NB4 (cell line): Measurements from ENCODE around the gene TFPI2.

Experiments
- DNase-seq: peaks from one replicate; pipeline ENCODE4 v3.0.0; 2010; ENCODE audit warnings: low read depth
- H3K4me3 ChIP-seq: one replicate; pipeline ENCODE4 v1.5.1; 2011; ENCODE audit warnings: mild to moderate bottlenecking, low read depth, low read length, moderate library complexity
- MYC ChIP-seq: IDR thresholded peaks from 2 replicates; pipeline ENCODE4 v1.6.1; 2011; ENCODE audit warnings: low read depth, low read length
- POLR2A ChIP-seq: IDR thresholded peaks from 2 replicates; pipeline ENCODE4 v1.6.1; 2011; ENCODE audit warnings: mild to moderate bottlenecking; ENCODE audit not compliant: insufficient read length; ENCODE audit errors: extremely low read depth
- TF ChIP-seq, protein P1 (sequence below): IDR thresholded peaks from one replicate; pipeline ENCODE4 v1.5.1; 2012; ENCODE audit warnings: low read depth, low read length
- TF ChIP-seq, protein P2 (sequence below): IDR thresholded peaks from 2 replicates; pipeline ENCODE4 v1.6.1; 2011; ENCODE audit warnings: low read depth, low read length

The TFPI2 gene

DNA sequence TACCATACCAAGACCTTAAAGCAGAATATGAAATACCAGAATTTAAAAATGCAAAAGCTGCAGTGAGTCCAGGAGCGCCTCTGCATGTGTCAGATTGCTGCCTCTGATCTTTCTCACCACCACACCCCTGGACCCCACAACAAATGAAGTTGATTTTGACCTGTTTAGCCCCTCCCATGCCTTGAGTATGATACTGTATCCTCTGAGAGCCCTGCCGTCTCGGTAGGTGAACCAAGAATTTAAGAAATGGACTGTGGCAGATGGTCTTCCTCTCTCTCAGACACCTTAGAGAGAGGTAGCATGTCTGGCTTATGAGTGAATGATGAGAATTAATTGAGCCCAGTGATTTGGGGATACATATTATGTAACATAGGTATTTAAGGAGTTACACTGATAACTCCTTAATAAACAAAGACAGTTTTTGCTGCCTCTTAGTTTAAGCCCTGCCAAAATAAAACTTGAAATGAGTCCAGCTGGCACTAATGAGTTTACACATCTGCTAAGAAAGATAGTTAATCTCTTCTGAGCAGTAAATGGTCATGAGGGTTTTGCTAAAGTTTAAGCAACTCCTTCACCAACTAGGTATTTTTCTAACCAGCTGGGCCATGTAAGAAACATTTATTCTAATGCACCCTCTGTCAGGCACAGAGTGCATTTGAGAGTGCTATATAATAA lies 4.5 kb upstream of the TFPI2 start:
- TF ChIP-seq, protein P1, sequence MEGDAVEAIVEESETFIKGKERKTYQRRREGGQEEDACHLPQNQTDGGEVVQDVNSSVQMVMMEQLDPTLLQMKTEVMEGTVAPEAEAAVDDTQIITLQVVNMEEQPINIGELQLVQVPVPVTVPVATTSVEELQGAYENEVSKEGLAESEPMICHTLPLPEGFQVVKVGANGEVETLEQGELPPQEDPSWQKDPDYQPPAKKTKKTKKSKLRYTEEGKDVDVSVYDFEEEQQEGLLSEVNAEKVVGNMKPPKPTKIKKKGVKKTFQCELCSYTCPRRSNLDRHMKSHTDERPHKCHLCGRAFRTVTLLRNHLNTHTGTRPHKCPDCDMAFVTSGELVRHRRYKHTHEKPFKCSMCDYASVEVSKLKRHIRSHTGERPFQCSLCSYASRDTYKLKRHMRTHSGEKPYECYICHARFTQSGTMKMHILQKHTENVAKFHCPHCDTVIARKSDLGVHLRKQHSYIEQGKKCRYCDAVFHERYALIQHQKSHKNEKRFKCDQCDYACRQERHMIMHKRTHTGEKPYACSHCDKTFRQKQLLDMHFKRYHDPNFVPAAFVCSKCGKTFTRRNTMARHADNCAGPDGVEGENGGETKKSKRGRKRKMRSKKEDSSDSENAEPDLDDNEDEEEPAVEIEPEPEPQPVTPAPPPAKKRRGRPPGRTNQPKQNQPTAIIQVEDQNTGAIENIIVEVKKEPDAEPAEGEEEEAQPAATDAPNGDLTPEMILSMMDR = no peak
- no peak for TF ChIP-seq POLR2A
- no peak overlapping the region for H3K4me3 ChIP-seq
- DNase-seq = no peak

DNA sequence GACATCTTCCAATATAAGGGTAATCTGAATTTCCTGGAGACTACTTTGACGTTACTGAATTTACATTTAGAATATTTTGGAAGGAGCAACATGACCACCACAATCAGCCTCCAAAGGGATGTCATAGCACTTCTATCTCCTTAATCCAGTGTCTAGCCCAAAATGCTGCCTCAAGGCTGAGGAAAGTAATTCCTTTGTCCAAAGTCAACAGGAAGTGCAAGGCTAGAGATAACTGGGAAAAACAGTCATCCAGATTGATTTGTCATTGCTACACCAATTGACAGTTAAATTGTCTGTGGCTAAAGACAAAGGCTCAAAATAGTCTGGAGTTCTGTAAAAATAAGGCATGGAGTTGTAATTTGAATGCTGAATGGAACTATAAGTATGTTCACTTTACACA lies 3.9 kb upstream of the TFPI2 start:
- no peak for DNase-seq
- TF ChIP-seq, protein P2, sequence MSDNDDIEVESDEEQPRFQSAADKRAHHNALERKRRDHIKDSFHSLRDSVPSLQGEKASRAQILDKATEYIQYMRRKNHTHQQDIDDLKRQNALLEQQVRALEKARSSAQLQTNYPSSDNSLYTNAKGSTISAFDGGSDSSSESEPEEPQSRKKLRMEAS = no peak
- TF ChIP-seq POLR2A (no peak), MYC (no peak)
- TF ChIP-seq, protein P1 = no peak
- H3K4me3 ChIP-seq = no peak overlapping the region

DNA sequence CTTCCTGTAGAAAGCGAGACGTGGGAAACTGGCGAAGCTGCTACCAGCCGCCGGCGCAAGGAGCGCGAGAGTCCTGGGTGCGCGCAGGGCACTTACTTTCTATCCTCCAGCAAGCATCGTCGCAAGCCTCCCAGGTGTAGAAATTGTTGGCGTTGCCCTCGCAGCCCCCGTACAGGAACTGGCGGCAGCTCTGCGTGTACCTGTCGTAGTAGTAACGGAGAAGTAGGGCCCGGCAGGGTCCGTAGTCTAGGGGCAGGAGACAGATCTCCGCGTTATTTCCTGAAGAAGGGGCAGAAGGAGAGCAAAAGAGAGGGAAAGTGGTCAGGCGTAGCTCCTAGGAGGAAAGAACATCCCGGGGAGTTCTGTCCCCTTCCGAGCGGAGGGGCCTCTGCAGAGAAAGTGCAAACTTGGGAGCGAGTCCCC lies 501 bp downstream of the TFPI2 start:
- no peak overlapping the region for H3K4me3 ChIP-seq
- TF ChIP-seq, protein P1 = no peak
- no peak for TF ChIP-seq POLR2A
- TF ChIP-seq, protein P2 = no peak
- TF ChIP-seq MYC = no peak
- DNase-seq = no peak

DNA sequence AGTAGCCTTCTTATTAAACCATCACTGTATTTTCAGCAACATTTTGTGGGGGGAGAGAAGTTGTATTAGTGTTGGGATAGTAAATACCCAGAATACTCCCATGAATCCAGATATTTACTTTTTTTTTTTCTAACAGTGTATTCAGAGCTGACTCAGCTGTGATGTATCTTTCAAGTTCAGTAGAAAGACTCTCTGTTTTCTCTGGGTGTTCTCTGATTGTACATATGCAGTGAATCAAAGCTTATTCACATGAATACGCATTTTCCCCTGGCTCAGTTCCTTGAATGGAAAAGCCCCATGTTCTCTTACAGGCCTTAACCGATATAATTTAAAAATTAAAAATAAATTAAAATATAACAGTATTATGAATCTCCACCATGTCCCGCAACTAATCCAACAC lies 1.3 kb downstream of the TFPI2 start:
- H3K4me3 ChIP-seq = no peak overlapping the region
- no peak for DNase-seq
- TF ChIP-seq POLR2A (no peak), MYC (no peak)
- TF ChIP-seq, protein P2 = no peak
- TF ChIP-seq, protein P1 = no peak

DNA sequence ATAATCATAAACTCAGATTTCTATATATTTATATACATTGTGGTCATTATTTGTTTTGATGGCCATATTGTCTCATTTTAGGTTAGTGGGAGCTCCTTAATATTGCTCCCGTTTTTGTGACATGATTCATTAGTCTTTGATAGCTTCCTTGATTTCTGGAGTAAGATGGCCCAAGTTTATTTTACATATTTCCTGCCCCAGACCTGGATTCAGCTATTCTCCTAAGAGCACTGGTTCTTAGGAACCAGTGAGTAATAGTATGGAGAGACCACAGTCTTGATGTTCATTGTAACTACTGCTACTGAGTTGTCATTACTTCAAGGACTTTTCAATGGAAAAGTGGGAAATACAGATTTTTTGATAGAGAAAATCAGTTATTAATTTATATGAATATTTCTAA lies 6.0 kb downstream of the TFPI2 start:
- no peak for TF ChIP-seq POLR2A
- TF ChIP-seq, protein P2 = no peak
- TF ChIP-seq, protein P1 = no peak
- no peak for TF ChIP-seq MYC
- H3K4me3 ChIP-seq = no peak overlapping the region
- no peak for DNase-seq
